HepG2 (cell line): ENCODE data around the gene CCR9. TPM values are rescaled to one million over a fixed set of nuclear protein-coding genes. Genes with fewer than 3 reads are reported as not detected.

ENCODE experiments used
- ATAC-seq: fragments of 200-7000 bp; cut with Tn5 transposase; 3 replicates; pipeline ENCODE4 v1.9.1; 2020; ENCODE audit warnings: mild to moderate bottlenecking, moderate library complexity
- Bru-seq: library from RNA; stranded (reverse); fragments of 400-500 nt; gene quantifications from one replicate; lab custom pipeline; 2021; lab: Mats Ljungman, UMichigan
- BruChase-seq, 2 experiments: library from RNA; stranded (reverse); fragments of 400-500 nt; gene quantifications; one replicate each; lab custom pipeline; 2021; lab: Mats Ljungman, UMichigan
- BruUV-seq: library from RNA; stranded (reverse); fragments of 400-500 nt; replicated peaks from 2 replicates; lab custom pipeline; 2021; lab: Mats Ljungman, UMichigan
- CTCF ChIA-PET: fragments of 300-600 bp; formaldehyde crosslinking; extraction: SDS; loops from one replicate; lab custom pipeline; 2021; ENCODE audit warnings: low total read pairs, inconsistent platforms, low intra/inter-chr PET ratio; lab: Yijun Ruan, JAX
- POLR2A ChIA-PET: fragments of 350-600 bp; sonication (Branson Sonifier 250); formaldehyde crosslinking; loops from one replicate; lab custom pipeline; 2020; ENCODE audit warnings: antibody characterized with exemption, inconsistent platforms; lab: Yijun Ruan, JAX
- DNase-seq: peaks from one replicate; pipeline ENCODE4 v3.0.0-alpha.2; 2015; ENCODE audit warnings: low spot score
- FAIRE-seq: peaks from 3 replicates; lab custom pipeline; 2011; peaks lifted over from hg19 to GRCh38; lab: Jason Lieb, UNC
- H2AFZ ChIP-seq: one replicate; pipeline ENCODE4 v1.6.1; 2011; ENCODE audit warnings: low read length, inconsistent platforms
- H3K27ac ChIP-seq: fragments of 300-600 bp; 3 replicates; pipeline ENCODE4 v1.8.0; 2011; ENCODE audit warnings: mixed run types, mild to moderate bottlenecking, mixed read lengths, low read length, inconsistent platforms; ENCODE audit not compliant: insufficient read depth; ENCODE audit errors: extremely low read length
- H3K27me3 ChIP-seq, 2 experiments: fragments of 200-600 bp in 1 of 2; 2 replicates in 1 of 2; 3 replicates in 1 of 2; pipeline versions ENCODE4 v1.6.0 to v1.8.0; 2011; ENCODE audit warnings: low read length in 2 of 2, mild to moderate bottlenecking in 2 of 2, moderate library complexity in 2 of 2, inconsistent platforms in 1 of 2; ENCODE audit not compliant: insufficient read depth in 2 of 2, control insufficient read depth in 1 of 2
- H3K36me3 ChIP-seq, 2 experiments: fragments of 200-600 bp in 1 of 2; replicated peaks in 1 of 2; 2 replicates in 1 of 2; 3 replicates in 1 of 2; pipeline versions ENCODE4 v1.5.1 to v1.8.0; 2011; ENCODE audit warnings: low read length in 2 of 2, inconsistent platforms in 1 of 2; ENCODE audit not compliant: insufficient read depth in 2 of 2, control insufficient read depth in 1 of 2
- H3K4me1 ChIP-seq: 2 replicates; pipeline ENCODE4 v1.5.1; 2012; ENCODE audit warnings: low read length, inconsistent platforms; ENCODE audit not compliant: insufficient read depth
- H3K4me2 ChIP-seq: 2 replicates; pipeline ENCODE4 v1.6.0; 2011; ENCODE audit warnings: low read depth, low read length, inconsistent platforms
- H3K4me3 ChIP-seq, 3 experiments: fragments of 200-600 bp in 1 of 3; sonication (generic), shearing (Covaris generic) in 1 of 3; replicated peaks in 1 of 3; 2 replicates each; pipeline ENCODE4 v1.5.1; 2011 to 2016; ENCODE audit warnings: low read length in 3 of 3, inconsistent platforms in 2 of 3, low read depth in 2 of 3, mild to moderate bottlenecking in 2 of 3, control low read depth in 1 of 3, mixed read lengths in 1 of 3; ENCODE audit not compliant: insufficient read depth in 1 of 3
- H3K79me2 ChIP-seq: one replicate; pipeline ENCODE4 v1.6.1; 2011; ENCODE audit warnings: low read length, inconsistent platforms; ENCODE audit not compliant: insufficient read depth
- H3K9ac ChIP-seq: 2 replicates; pipeline ENCODE4 v1.6.0; 2011; ENCODE audit warnings: mild to moderate bottlenecking, low read depth, low read length, inconsistent platforms; ENCODE audit not compliant: insufficient read depth
- H3K9me3 ChIP-seq: 2 replicates; pipeline ENCODE4 v1.5.1; 2012; ENCODE audit warnings: mild to moderate bottlenecking, low read length
- H4K20me1 ChIP-seq: 2 replicates; pipeline ENCODE4 v1.6.0; 2011; ENCODE audit warnings: inconsistent platforms, mild to moderate bottlenecking, low read length, moderate library complexity; ENCODE audit not compliant: insufficient read depth
- KLF15 ChIP-seq: sonication (generic); formaldehyde crosslinking; IDR thresholded peaks from 2 replicates; pipeline ENCODE4 v1.8.1; 2023; ENCODE audit warnings: borderline replicate concordance, mild to moderate bottlenecking, inconsistent platforms, missing genetic modification reagents, mixed read lengths
- KLF9 ChIP-seq: IDR thresholded peaks from 2 replicates; pipeline ENCODE4 v1.6.1; 2016; ENCODE audit warnings: low read depth
- NKX3-1 ChIP-seq: sonication (generic); formaldehyde crosslinking; IDR thresholded peaks from 2 replicates; pipeline ENCODE4 v1.5.0; 2020; ENCODE audit warnings: missing genetic modification reagents
- SNAI1 ChIP-seq: sonication (generic); formaldehyde crosslinking; IDR thresholded peaks from 2 replicates; pipeline ENCODE4 v1.5.0; 2020; ENCODE audit warnings: mild to moderate bottlenecking, missing genetic modification reagents, borderline replicate concordance
- WGBS: methylation state at CpG from one replicate; pipeline ENCODE4 v1.1.6; 2017; ENCODE audit warnings: low lambda C conversion rate; 5-methylcytosine and 5-hydroxymethylcytosine counted together
- in situ Hi-C: cut with HindIII; loops from 2 replicates; pipeline ENCODE4 v1.10.0; 2017; ENCODE audit warnings: low pct_unique_long_range_greater_than_20kb; ENCODE audit not compliant: extremely low pct_ligation_motif_present
- intact Hi-C: fragments of 100-400 bp; cut with micrococcal nuclease; formaldehyde crosslinking; loops from one replicate; pipeline ENCODE4 v1.10.0; 2022; ENCODE audit not compliant: unreplicated experiment
- long read RNA-seq, 2 experiments: library from RNA in 1 of 2; library from polyadenylated mRNA in 1 of 2; stranded (forward) in 1 of 2; unstranded in 1 of 2; transcript quantifications; one replicate each; pipeline ENCODE4 v2.0.0, GENCODE V29; 2019 to 2022
- polyA minus RNA-seq, 3 experiments: library from RNA; depleted of rRNA, polyadenylated mRNA; stranded (reverse); fragments of >200 nt; gene quantifications; 2 replicates each; pipeline ENCODE4 v1.2.3, GENCODE V29; 2011; ENCODE audit warnings: low replicate concordance in 1 of 3
- polyA plus RNA-seq, 8 experiments: library from polyadenylated mRNA; depleted of rRNA in 3 of 8; stranded (reverse) in 7 of 8; unstranded in 1 of 8; fragments of >200 nt; fragmentation: Illumina TruSeq in 4 of 8; extraction: Trizol in 4 of 8; gene quantifications; 2 replicates each; pipeline versions ENCODE4 v1.2.1 to v1.2.3, GENCODE V29; 2011 to 2016; ENCODE audit warnings: low read depth in 4 of 8, missing spikeins in 1 of 8, mixed read lengths in 1 of 8; ENCODE audit not compliant: insufficient read depth in 1 of 8
- total RNA-seq, 5 experiments: library from RNA; depleted of rRNA; stranded (reverse); fragments of >200 nt; fragmentation: Illumina TruSeq; extraction: Trizol; gene quantifications; 2 replicates each; pipeline ENCODE4 v1.2.3, GENCODE V29; 2016; ENCODE audit warnings: low read depth in 1 of 5
- TF ChIP-seq, protein P1 (sequence below): sonication (generic); formaldehyde crosslinking; IDR thresholded peaks from 2 replicates; pipeline ENCODE4 v1.4.0; 2020; ENCODE audit warnings: mild to moderate bottlenecking, missing genetic modification reagents

CCR9 gene, protein sequence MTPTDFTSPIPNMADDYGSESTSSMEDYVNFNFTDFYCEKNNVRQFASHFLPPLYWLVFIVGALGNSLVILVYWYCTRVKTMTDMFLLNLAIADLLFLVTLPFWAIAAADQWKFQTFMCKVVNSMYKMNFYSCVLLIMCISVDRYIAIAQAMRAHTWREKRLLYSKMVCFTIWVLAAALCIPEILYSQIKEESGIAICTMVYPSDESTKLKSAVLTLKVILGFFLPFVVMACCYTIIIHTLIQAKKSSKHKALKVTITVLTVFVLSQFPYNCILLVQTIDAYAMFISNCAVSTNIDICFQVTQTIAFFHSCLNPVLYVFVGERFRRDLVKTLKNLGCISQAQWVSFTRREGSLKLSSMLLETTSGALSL
- total RNA-seq (2016; rRNA removed; fragmentation: Illumina TruSeq; extraction: Trizol) (not detected in 2 replicates), polyA plus RNA-seq (2011; rRNA removed) (not detected in 2 replicates), polyA minus RNA-seq (2011; rRNA and poly(A)+ RNA removed; ENCODE audit: low replicate concordance) (not detected in 2 replicates), Bru-seq, nascent RNA (not detected), BruChase-seq, experiment 1, labeled RNA remaining after a 6-hour chase (percentile 6 among the genes with signal in this experiment), BruChase-seq, experiment 2, labeled RNA remaining after a 2-hour chase (not detected)
- not detected in 2 replicates for total RNA-seq (2016; cell fraction: cytosol; rRNA removed; fragmentation: Illumina TruSeq; extraction: Trizol; ENCODE audit: low read depth)
- not detected in 2 replicates for total RNA-seq (2016; cell fraction: insoluble cytoplasmic fraction; rRNA removed; fragmentation: Illumina TruSeq; extraction: Trizol)
- not detected in 2 replicates for total RNA-seq (2016; cell fraction: membrane; rRNA removed; fragmentation: Illumina TruSeq; extraction: Trizol)
- not detected in 2 replicates for total RNA-seq (2016; cell fraction: nucleus; rRNA removed; fragmentation: Illumina TruSeq; extraction: Trizol)
- polyA plus RNA-seq (2011; cell fraction: cytosol; rRNA removed), result not detected in 2 replicates
- polyA plus RNA-seq (2011; cell fraction: nucleus; rRNA removed), result not detected in 2 replicates
- not detected in 2 replicates for polyA plus RNA-seq (2012)
- not detected in 2 replicates for polyA plus RNA-seq (2016; cell fraction: cytosol; fragmentation: Illumina TruSeq; extraction: Trizol; ENCODE audit: low read depth)
- polyA plus RNA-seq (2016; cell fraction: insoluble cytoplasmic fraction; fragmentation: Illumina TruSeq; extraction: Trizol; ENCODE audit: low read depth), result not detected in 2 replicates
- not detected in 2 replicates for polyA plus RNA-seq (2016; cell fraction: membrane; fragmentation: Illumina TruSeq; extraction: Trizol; ENCODE audit: low read depth)
- not detected in 2 replicates for polyA plus RNA-seq (2016; cell fraction: nucleus; fragmentation: Illumina TruSeq; extraction: Trizol; ENCODE audit: insufficient read depth, low read depth)
- not detected in 2 replicates for polyA minus RNA-seq (2011; cell fraction: cytosol; rRNA and poly(A)+ RNA removed)
- polyA minus RNA-seq (2011; cell fraction: nucleus; rRNA and poly(A)+ RNA removed), result not detected in 2 replicates
- long read RNA-seq, experiment 1, result 0 reads
- long read RNA-seq, experiment 2, result 0 reads

DNA sequence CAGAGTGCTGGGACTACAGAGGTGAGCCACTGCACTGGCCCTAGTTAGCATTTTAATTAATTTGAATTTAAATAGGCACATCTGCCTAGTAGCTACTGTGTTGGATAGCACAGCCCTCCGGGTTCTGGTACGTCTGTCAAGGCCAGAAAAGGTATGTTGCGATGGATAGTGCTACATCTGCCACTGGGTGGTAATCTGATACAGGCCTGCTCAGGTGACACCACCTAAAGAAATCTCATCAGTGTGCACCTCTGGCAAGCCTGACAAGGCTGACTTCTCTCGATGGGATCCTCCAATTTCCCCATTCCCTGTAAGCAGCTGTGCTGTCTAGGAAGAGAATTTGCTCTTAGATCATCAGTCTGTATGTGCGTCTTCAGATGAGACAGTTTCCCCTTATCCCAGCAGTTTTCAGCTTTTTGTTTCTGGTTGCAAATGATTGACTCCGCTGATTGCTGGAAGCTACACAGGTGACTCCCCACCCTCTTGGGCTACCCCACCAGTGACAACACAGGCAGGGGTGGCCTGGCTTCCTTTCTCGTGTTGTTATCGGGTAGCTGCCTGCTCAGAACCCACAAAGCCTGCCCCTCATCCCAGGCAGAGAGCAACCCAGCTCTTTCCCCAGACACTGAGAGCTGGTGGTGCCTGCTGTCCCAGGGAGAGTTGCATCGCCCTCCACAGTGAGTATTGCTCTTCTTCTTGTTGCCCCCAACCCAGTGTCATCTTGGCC is at the start of gene CCR9:
Gene CCR9, plus strand, starts transcription at position 565 of the 727 bp plus-strand sequence. CDS start 8,391 bp downstream, outside the sequence.
- no TSS peak for BruUV-seq
- Histone ChIP-seq H3K27me3 (peaks cover 0 to 4% of the 10 kb centered on the region in 2 experiments; a peak in 1 of 5 replicates), H3K4me2 (no peak within 1 kb of the TSS), H3K9ac (no peak within 1 kb of the TSS), H3K79me2 (no peaks in the 10 kb centered on the region), H2AFZ (no peak within 1 kb of the TSS), H3K4me3 (no peak within 1 kb of the TSS)
- 18% methylated on average over 9 of the region's 9 CpGs for WGBS
- TF ChIP-seq NKX3-1 (CRISPR knock-in tag), result no peak
- TF ChIP-seq SNAI1, result no peak
- no peak for TF ChIP-seq KLF15
- no peak for TF ChIP-seq KLF9 (CRISPR knock-in tag)
- TF ChIP-seq, protein P1, sequence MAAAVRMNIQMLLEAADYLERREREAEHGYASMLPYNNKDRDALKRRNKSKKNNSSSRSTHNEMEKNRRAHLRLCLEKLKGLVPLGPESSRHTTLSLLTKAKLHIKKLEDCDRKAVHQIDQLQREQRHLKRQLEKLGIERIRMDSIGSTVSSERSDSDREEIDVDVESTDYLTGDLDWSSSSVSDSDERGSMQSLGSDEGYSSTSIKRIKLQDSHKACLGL (CRISPR knock-in tag), result no peak
- TF ChIP-seq, all 625 proteins: peak for 0
- DNase-seq (no peak), FAIRE-seq (no peak), ATAC-seq (no peak)
- H3K9me3 ChIP-seq, result no peaks in the 10 kb centered on the region
- in situ Hi-C loops, result no loop called here
- no peaks in the 10 kb centered on the region for H3K4me1 ChIP-seq
- intact Hi-C loops, result no loop called here
- no peaks in the 10 kb centered on the region for H3K36me3 ChIP-seq
- no peak within 1 kb of the TSS for H3K27ac ChIP-seq
- CTCF ChIA-PET, result no interaction called here
- H4K20me1 ChIP-seq, result no peaks in the 10 kb centered on the region
- POLR2A ChIA-PET, result no interaction called here
